Endothelial cell of umbilical vein (primary cell): Measurements from ENCODE around the gene SH3TC2. TPM values are rescaled to one million over a fixed set of nuclear protein-coding genes. Genes with fewer than 3 reads are reported as not detected.

Experiments
- BruUV-seq: library from RNA; stranded (reverse); fragments of 400-500 nt; replicated peaks from 2 replicates; lab custom pipeline; 2021; lab: Mats Ljungman, UMichigan
- CTCF ChIA-PET: fragments of 300-600, 350-600 bp; sonication (Branson Sonifier 250); formaldehyde crosslinking; loops from one replicate; lab custom pipeline; 2021; ENCODE audit warnings: antibody characterized with exemption, inconsistent platforms; lab: Charles Lee
- POLR2A ChIA-PET: fragments of 300-600, 350-600 bp; sonication (Branson Sonifier 250); formaldehyde crosslinking; loops from one replicate; lab custom pipeline; 2021; ENCODE audit warnings: antibody characterized with exemption, inconsistent platforms; lab: Charles Lee
- DNase-seq: peaks from one replicate; pipeline ENCODE4 v3.0.0-alpha.2; 2011; ENCODE audit warnings: low read depth, low spot score
- FAIRE-seq: peaks from 2 replicates; lab custom pipeline; 2011; peaks lifted over from hg19 to GRCh38; lab: Jason Lieb, UNC
- H2AFZ ChIP-seq: 2 replicates; pipeline ENCODE4 v1.6.0; 2012; ENCODE audit warnings: low read depth, low read length, control low read depth, inconsistent platforms
- H3K27ac ChIP-seq: 2 replicates; pipeline ENCODE4 v1.5.1; 2011; ENCODE audit warnings: low read depth, mild to moderate bottlenecking, control low read depth, low read length, moderate library complexity; ENCODE audit not compliant: insufficient read depth
- H3K27me3 ChIP-seq, 2 experiments: 2 replicates each; pipeline versions ENCODE4 v1.6.0 to v1.6.1; 2011; ENCODE audit warnings: low read length in 2 of 2, mixed read lengths in 1 of 2; ENCODE audit not compliant: control insufficient read depth in 2 of 2, insufficient read depth in 2 of 2
- H3K36me3 ChIP-seq, 2 experiments: 2 replicates in 1 of 2; 3 replicates in 1 of 2; pipeline ENCODE4 v1.5.1; 2011; ENCODE audit warnings: low read length in 2 of 2, mild to moderate bottlenecking in 1 of 2, moderate library complexity in 1 of 2; ENCODE audit not compliant: control insufficient read depth in 2 of 2, insufficient read depth in 2 of 2; ENCODE audit errors: extremely low read depth in 1 of 2
- H3K4me1 ChIP-seq: 3 replicates; pipeline ENCODE4 v1.5.1; 2011; ENCODE audit warnings: mild to moderate bottlenecking, low read length; ENCODE audit not compliant: control insufficient read depth, insufficient read depth; ENCODE audit errors: extremely low read depth
- H3K4me2 ChIP-seq: 2 replicates; pipeline ENCODE4 v1.6.1; 2011; ENCODE audit warnings: low read length, control low read depth, mixed read lengths; ENCODE audit not compliant: insufficient read depth
- H3K4me3 ChIP-seq, 3 experiments: fragments of 200-600 bp in 1 of 3; sonication (generic), shearing (Covaris generic) in 1 of 3; replicated peaks in 1 of 3; 2 replicates each; pipeline ENCODE4 v1.5.1; 2011 to 2016; ENCODE audit warnings: control low read depth in 3 of 3, low read length in 3 of 3, mild to moderate bottlenecking in 2 of 3, inconsistent platforms in 1 of 3, low read depth in 1 of 3, moderate library complexity in 1 of 3; ENCODE audit not compliant: insufficient read depth in 1 of 3
- H3K79me2 ChIP-seq: 2 replicates; pipeline ENCODE4 v1.6.0; 2012; ENCODE audit warnings: low read length, inconsistent platforms; ENCODE audit not compliant: control insufficient read depth, insufficient read depth
- H3K9ac ChIP-seq: replicated peaks from 2 replicates; pipeline ENCODE3; 2011; ENCODE audit warnings: low read length, control low read depth; ENCODE audit not compliant: insufficient read depth; ENCODE audit errors: extremely low read depth
- H3K9me1 ChIP-seq: replicated peaks from 3 replicates; pipeline ENCODE4 v1.6.0; 2011; ENCODE audit warnings: mild to moderate bottlenecking, low read length; ENCODE audit not compliant: control insufficient read depth, insufficient read depth; ENCODE audit errors: extremely low read depth
- H3K9me3 ChIP-seq: replicated peaks from 2 replicates; pipeline ENCODE4 v1.5.1; 2012; ENCODE audit warnings: low read length, inconsistent platforms; ENCODE audit not compliant: control insufficient read depth, insufficient read depth
- H4K20me1 ChIP-seq: replicated peaks from 2 replicates; pipeline ENCODE3; 2011; ENCODE audit warnings: mild to moderate bottlenecking, low read length; ENCODE audit not compliant: control insufficient read depth, insufficient read depth; ENCODE audit errors: extremely low read depth
- EZH2 ChIP-seq: IDR thresholded peaks from 2 replicates; pipeline ENCODE4 v1.6.1; 2012; ENCODE audit warnings: borderline replicate concordance, low read depth, mild to moderate bottlenecking, moderate library complexity, low read length, inconsistent platforms; ENCODE audit not compliant: severe bottlenecking
- FOS ChIP-seq: IDR thresholded peaks from 2 replicates; pipeline ENCODE4 v1.6.1; 2011; ENCODE audit warnings: mild to moderate bottlenecking, low read length, moderate library complexity, borderline replicate concordance; ENCODE audit not compliant: insufficient read depth
- GATA2 ChIP-seq: IDR thresholded peaks from 2 replicates; pipeline ENCODE4 v1.7.0; 2011; ENCODE audit warnings: low read depth, mild to moderate bottlenecking, moderate library complexity, mixed read lengths, low read length; ENCODE audit not compliant: insufficient read length, insufficient read depth
- JUN ChIP-seq: IDR thresholded peaks from 2 replicates; pipeline ENCODE4 v1.6.1; 2011; ENCODE audit warnings: borderline replicate concordance, low read depth; ENCODE audit not compliant: insufficient read length, insufficient read depth
- MAX ChIP-seq: IDR thresholded peaks from 2 replicates; pipeline ENCODE4 v1.6.1; 2011; ENCODE audit not compliant: insufficient read depth, insufficient read length
- MYC ChIP-seq: IDR thresholded peaks from one replicate; pipeline ENCODE4 v1.6.1; 2011; ENCODE audit warnings: mild to moderate bottlenecking, low read depth, low read length
- POLR2A ChIP-seq: IDR thresholded peaks from 2 replicates; pipeline ENCODE4 v1.6.1; 2012; ENCODE audit warnings: low read depth, mild to moderate bottlenecking, control low read depth, low read length
- POLR2AphosphoS5 ChIP-seq: IDR thresholded peaks from 2 replicates; pipeline ENCODE4 v1.6.1; 2012; ENCODE audit warnings: low read depth, mild to moderate bottlenecking, control low read depth, low read length, moderate library complexity; ENCODE audit not compliant: insufficient read depth
- dilution Hi-C: fragments of 300-500 bp; cut with MboI; formaldehyde crosslinking; loops from one replicate; pipeline ENCODE4 v1.15.0; 2019; ENCODE audit warnings: low sequenced_read_pairs; ENCODE audit not compliant: extremely low pct_ligation_motif_present
- intact Hi-C: fragments of 100-400 bp; cut with micrococcal nuclease; formaldehyde crosslinking; loops from one replicate; pipeline ENCODE4 v1.10.0; 2022
- polyA plus RNA-seq, 4 experiments: library from polyadenylated mRNA; depleted of rRNA in 3 of 4; stranded (reverse) in 3 of 4; unstranded in 1 of 4; fragments of >200 nt; gene quantifications; 2 replicates each; pipeline versions ENCODE4 v1.2.1 to v1.2.3, GENCODE V29; 2011 to 2012; ENCODE audit warnings: missing spikeins in 1 of 4
- total RNA-seq: library from RNA; stranded (reverse); gene quantifications from 2 replicates; pipeline ENCODE4 v1.2.3, GENCODE V29; 2021
- TF ChIP-seq, protein P1 (sequence below), 2 donors: IDR thresholded peaks; 1 replicate in 1 of 2; 2 replicates in 1 of 2; pipeline ENCODE4 v1.5.1; 2011; ENCODE audit warnings: low read length in 2 of 2, mild to moderate bottlenecking in 2 of 2, moderate library complexity in 2 of 2, control low read depth in 1 of 2, inconsistent platforms in 1 of 2, low read depth in 1 of 2; ENCODE audit not compliant: insufficient read depth in 1 of 2; ENCODE audit errors: extremely low read depth in 1 of 2

SH3TC2 gene
- total and polyA plus RNA-seq, 2 donors (not counting 3 experiments of a cell fraction or from before 2014, with no cell fraction given) = 0.91 to 4.3 TPM

DNA sequence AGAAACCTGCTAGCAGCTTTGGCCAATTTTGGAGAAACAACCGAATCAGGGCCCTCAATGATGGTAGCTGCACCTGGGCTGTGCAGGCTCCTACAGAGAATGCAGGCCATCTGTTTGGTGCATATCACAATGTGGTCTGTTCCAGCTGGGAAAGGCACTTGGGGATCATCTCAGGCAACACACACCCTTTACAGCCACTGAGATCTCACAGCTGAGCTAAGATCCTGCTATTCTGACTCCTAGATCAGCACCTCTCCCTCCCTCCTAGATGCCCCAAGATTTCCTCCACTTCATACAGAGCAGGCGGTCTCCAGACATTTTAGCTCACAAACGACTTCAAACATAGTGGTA lies 100.7 kb downstream of the SH3TC2 start:
- H4K20me1 ChIP-seq = no peaks in the 10 kb centered on the region
- H3K9me1 ChIP-seq = no peaks in the 10 kb centered on the region
- no peaks in the 10 kb centered on the region for H3K27me3 ChIP-seq
- H3K79me2 ChIP-seq = no peaks in the 10 kb centered on the region
- no peak overlapping the region for H3K4me2 ChIP-seq
- no peak for DNase-seq
- TF ChIP-seq FOS = no peak
- no peak for TF ChIP-seq EZH2
- TF ChIP-seq MAX = no peak
- no peak for TF ChIP-seq MYC
- TF ChIP-seq POLR2A = no peak
- TF ChIP-seq, protein P1, sequence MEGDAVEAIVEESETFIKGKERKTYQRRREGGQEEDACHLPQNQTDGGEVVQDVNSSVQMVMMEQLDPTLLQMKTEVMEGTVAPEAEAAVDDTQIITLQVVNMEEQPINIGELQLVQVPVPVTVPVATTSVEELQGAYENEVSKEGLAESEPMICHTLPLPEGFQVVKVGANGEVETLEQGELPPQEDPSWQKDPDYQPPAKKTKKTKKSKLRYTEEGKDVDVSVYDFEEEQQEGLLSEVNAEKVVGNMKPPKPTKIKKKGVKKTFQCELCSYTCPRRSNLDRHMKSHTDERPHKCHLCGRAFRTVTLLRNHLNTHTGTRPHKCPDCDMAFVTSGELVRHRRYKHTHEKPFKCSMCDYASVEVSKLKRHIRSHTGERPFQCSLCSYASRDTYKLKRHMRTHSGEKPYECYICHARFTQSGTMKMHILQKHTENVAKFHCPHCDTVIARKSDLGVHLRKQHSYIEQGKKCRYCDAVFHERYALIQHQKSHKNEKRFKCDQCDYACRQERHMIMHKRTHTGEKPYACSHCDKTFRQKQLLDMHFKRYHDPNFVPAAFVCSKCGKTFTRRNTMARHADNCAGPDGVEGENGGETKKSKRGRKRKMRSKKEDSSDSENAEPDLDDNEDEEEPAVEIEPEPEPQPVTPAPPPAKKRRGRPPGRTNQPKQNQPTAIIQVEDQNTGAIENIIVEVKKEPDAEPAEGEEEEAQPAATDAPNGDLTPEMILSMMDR (IDR thresholded peaks at IDR 0.05; ENCODE audit: extremely low read depth in 1 of 2, insufficient read depth in 1 of 2, low read depth in 1 of 2, low read length in 2 of 2) = no peak
- no peak for TF ChIP-seq GATA2
- no peak for TF ChIP-seq JUN
- TF ChIP-seq POLR2AphosphoS5 = no peak
- H2AFZ ChIP-seq = no peak overlapping the region
- BruUV-seq = no TSS peak
- FAIRE-seq = no peak
- no peak overlapping the region for H3K27ac ChIP-seq
- H3K4me1 ChIP-seq = peaks cover 16% of the 10 kb centered on the region
- H3K9ac ChIP-seq = no peak overlapping the region
- intact Hi-C loops (no loop called here), dilution Hi-C loops (no loop called here)
- H3K36me3 ChIP-seq = no peaks in the 10 kb centered on the region
- no peak overlapping the region for H3K4me3 ChIP-seq
- no peaks in the 10 kb centered on the region for H3K9me3 ChIP-seq
- CTCF ChIA-PET = interaction anchor here (0.8 to 8.0 kb wide), 7 partner anchors 11 to 231 kb away, joined by 4 to 245 read pairs (median 6); no protein-coding TSS in a partner anchor
- POLR2A ChIA-PET = no interaction called here
